ENCODE results near the gene PIRT. TPM values are rescaled to one million over a fixed set of nuclear protein-coding genes. Genes with fewer than 3 reads are reported as not detected.

The PIRT gene
- total RNA-seq, 1 experiment from 2014 or later: not detected

- no peak for DNase-seq (ENCODE audit: low read depth)
These were observed 47.1 kb downstream of the PIRT start for GRCh38 chr17:10790491-10791401.

GRCh38 chr17:10789694-10790271 lies 48.1 kb downstream of the PIRT start:
- DNase-seq (ENCODE audit: low read depth): no peak

- no peak for DNase-seq (ENCODE audit: low read depth)
These were observed 50.4 kb downstream of the PIRT start for GRCh38 chr17:10787306-10788045.

- no peak for DNase-seq (ENCODE audit: low read depth)
These were observed 52.6 kb downstream of the PIRT start for GRCh38 chr17:10785295-10785694.

GRCh38 chr17:10779609-10780008 lies 58.3 kb downstream of the PIRT start:
- no peak for DNase-seq (ENCODE audit: low read depth)

GRCh38 chr17:10777890-10778289 lies 60.0 kb downstream of the PIRT start:
- no peak for DNase-seq (ENCODE audit: low read depth)

GRCh38 chr17:10777131-10777807 lies 60.6 kb downstream of the PIRT start:
- DNase-seq (ENCODE audit: low read depth): no peak

GRCh38 chr17:10776381-10776780 lies 61.5 kb downstream of the PIRT start:
- DNase-seq (ENCODE audit: low read depth): no peak

- no peak for DNase-seq (ENCODE audit: low read depth)
These were observed 62.0 kb downstream of the PIRT start for GRCh38 chr17:10775740-10776356.

GRCh38 chr17:10775058-10775457 lies 62.8 kb downstream of the PIRT start:
- DNase-seq (ENCODE audit: low read depth): no peak

- DNase-seq (ENCODE audit: low read depth): no peak
These were observed 64.5 kb downstream of the PIRT start for GRCh38 chr17:10773391-10773790.

Other genes with a start within 250 kb of the PIRT start
- gene MYH3, start 180.8 kb downstream of the PIRT start, total RNA-seq (2014; rRNA removed): 0.19 and 0.40 TPM in 2 replicates
- 37.0 and 40.7 TPM in 2 replicates for gene SCO1, start 140.6 kb downstream of the PIRT start, total RNA-seq (2014; rRNA removed)
- 7.3 and 9.4 TPM in 2 replicates for gene ADPRM, start 140.5 kb downstream of the PIRT start, total RNA-seq (2014; rRNA removed)
- gene TMEM220, start 108.1 kb downstream of the PIRT start, total RNA-seq (2014; rRNA removed): 2.4 and 4.8 TPM in 2 replicates
- not detected in 2 replicates for gene TMEM238L, start 34.0 kb downstream of the PIRT start, total RNA-seq (2014; rRNA removed)